ENCODE data around the gene ANKFY1. TPM values are rescaled to one million over a fixed set of nuclear protein-coding genes. Genes with fewer than 3 reads are reported as not detected.

ANKFY1 gene
- total RNA-seq, 1 experiment from 2014 or later, result 38.9 TPM

- Histone ChIP-seq H3K9me2 (ENCODE audit: insufficient read depth) (no peaks in the 10 kb centered on the region), H3K36me3 (ENCODE audit: control insufficient read depth in 1 of 2, insufficient read depth in 2 of 2, low read length in 2 of 2) (peaks cover 9 to 26% of the 10 kb centered on the region in 2 experiments; a peak in 2 of 4 replicates), H3K27ac (ENCODE audit: low read depth, low read length) (no peak overlapping the region), H2AFZ (ENCODE audit: low read depth, low read length, poor library complexity, severe bottlenecking) (no peak overlapping the region), H3K27me3 (ENCODE audit: insufficient read depth, low read length) (no peaks in the 10 kb centered on the region), H4K20me1 (ENCODE audit: insufficient read depth) (no peaks in the 10 kb centered on the region), H3K9me3 (ENCODE audit: control insufficient read depth in 1 of 2, insufficient read depth in 1 of 2, low read depth in 1 of 2, low read length in 2 of 2) (no peaks in the 10 kb centered on the region), H3K9ac (ENCODE audit: low read length) (no peak overlapping the region), H3K4me3 (replicated peaks in 1 of 2; ENCODE audit: low read depth in 1 of 2, low read length in 2 of 2) (no peak overlapping the region), H3K4me2 (ENCODE audit: low read length) (no peak overlapping the region), H3K4me1 (ENCODE audit: control insufficient read depth in 1 of 2, insufficient read depth in 2 of 2, low read length in 2 of 2) (peaks cover 7 to 11% of the 10 kb centered on the region in 2 experiments; a peak in 3 of 4 replicates), H3K79me2 (ENCODE audit: insufficient read depth, low read length) (no peaks in the 10 kb centered on the region)
- POLR2A ChIA-PET, result no interaction called here
- RAD21 ChIA-PET (ENCODE audit: low non-redundant PET in 1 of 2, low total read pairs in 2 of 2, uncharacterized antibody in 2 of 2, unreplicated experiment in 2 of 2), result no interaction called here
- TF ChIP-seq ZNF274 (IDR thresholded peaks at IDR 0.05; ENCODE audit: low read depth, low read length), result no peak
- no peak for TF ChIP-seq POLR2A (IDR thresholded peaks at IDR 0.05; ENCODE audit: borderline replicate concordance, extremely low read depth, insufficient read depth, insufficient read length)
- TF ChIP-seq, protein P1, sequence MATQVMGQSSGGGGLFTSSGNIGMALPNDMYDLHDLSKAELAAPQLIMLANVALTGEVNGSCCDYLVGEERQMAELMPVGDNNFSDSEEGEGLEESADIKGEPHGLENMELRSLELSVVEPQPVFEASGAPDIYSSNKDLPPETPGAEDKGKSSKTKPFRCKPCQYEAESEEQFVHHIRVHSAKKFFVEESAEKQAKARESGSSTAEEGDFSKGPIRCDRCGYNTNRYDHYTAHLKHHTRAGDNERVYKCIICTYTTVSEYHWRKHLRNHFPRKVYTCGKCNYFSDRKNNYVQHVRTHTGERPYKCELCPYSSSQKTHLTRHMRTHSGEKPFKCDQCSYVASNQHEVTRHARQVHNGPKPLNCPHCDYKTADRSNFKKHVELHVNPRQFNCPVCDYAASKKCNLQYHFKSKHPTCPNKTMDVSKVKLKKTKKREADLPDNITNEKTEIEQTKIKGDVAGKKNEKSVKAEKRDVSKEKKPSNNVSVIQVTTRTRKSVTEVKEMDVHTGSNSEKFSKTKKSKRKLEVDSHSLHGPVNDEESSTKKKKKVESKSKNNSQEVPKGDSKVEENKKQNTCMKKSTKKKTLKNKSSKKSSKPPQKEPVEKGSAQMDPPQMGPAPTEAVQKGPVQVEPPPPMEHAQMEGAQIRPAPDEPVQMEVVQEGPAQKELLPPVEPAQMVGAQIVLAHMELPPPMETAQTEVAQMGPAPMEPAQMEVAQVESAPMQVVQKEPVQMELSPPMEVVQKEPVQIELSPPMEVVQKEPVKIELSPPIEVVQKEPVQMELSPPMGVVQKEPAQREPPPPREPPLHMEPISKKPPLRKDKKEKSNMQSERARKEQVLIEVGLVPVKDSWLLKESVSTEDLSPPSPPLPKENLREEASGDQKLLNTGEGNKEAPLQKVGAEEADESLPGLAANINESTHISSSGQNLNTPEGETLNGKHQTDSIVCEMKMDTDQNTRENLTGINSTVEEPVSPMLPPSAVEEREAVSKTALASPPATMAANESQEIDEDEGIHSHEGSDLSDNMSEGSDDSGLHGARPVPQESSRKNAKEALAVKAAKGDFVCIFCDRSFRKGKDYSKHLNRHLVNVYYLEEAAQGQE (IDR thresholded peaks at IDR 0.05; ENCODE audit: low read depth), result no peak
- no peak for TF ChIP-seq POLR2AphosphoS5 (IDR thresholded peaks at IDR 0.05; ENCODE audit: low read depth, low read length)
- no peak for TF ChIP-seq RAD21 (IDR thresholded peaks at IDR 0.05; ENCODE audit: low read depth)
- TF ChIP-seq CBX3 (IDR thresholded peaks at IDR 0.05; ENCODE audit: low read depth), result no peak
- no peak for TF ChIP-seq YY1 (IDR thresholded peaks at IDR 0.05; ENCODE audit: extremely low read depth, insufficient replicate concordance, low read depth, low read length)
- no peak for TF ChIP-seq CEBPB (IDR thresholded peaks at IDR 0.05; ENCODE audit: low read depth)
- no peak for TF ChIP-seq SIN3A (IDR thresholded peaks at IDR 0.05; ENCODE audit: low read depth)
- TF ChIP-seq JUND (IDR thresholded peaks at IDR 0.05), result no peak
- TF ChIP-seq EZH2phosphoT487 (IDR thresholded peaks at IDR 0.05; ENCODE audit: borderline replicate concordance), result no peak
- no peak for TF ChIP-seq ATF3 (IDR thresholded peaks at IDR 0.05)
- no peak for TF ChIP-seq SRF (IDR thresholded peaks at IDR 0.05; ENCODE audit: low read depth)
- TF ChIP-seq ELF1 (IDR thresholded peaks at IDR 0.05; ENCODE audit: borderline replicate concordance, low read depth), result no peak
- TF ChIP-seq TCF7L2 (IDR thresholded peaks at IDR 0.05; ENCODE audit: borderline replicate concordance, extremely low read depth, insufficient read depth, insufficient read length), result no peak
- TF ChIP-seq ZFX (IDR thresholded peaks at IDR 0.05), result no peak
- TF ChIP-seq MAX (IDR thresholded peaks at IDR 0.05), result no peak
- TF ChIP-seq EGR1 (IDR thresholded peaks at IDR 0.05; ENCODE audit: low read depth), result no peak
- no peak for TF ChIP-seq FOSL1 (IDR thresholded peaks at IDR 0.05; ENCODE audit: low read depth)
- TF ChIP-seq CTCF (IDR thresholded peaks at IDR 0.05 in 2 of 3, conservative IDR thresholded peaks at IDR 0.05 in 1 of 3; ENCODE audit: borderline replicate concordance in 1 of 3, insufficient read depth in 1 of 3, low read depth in 2 of 3, low read length in 2 of 3), result no peak
- ATAC-seq (no peak), DNase-seq (ENCODE audit: low read depth, low spot score) (no peak)
- CTCF ChIA-PET, result no interaction called here
- intact Hi-C loops (cut with micrococcal nuclease), result no loop called here
- BruUV-seq (replicated peaks), result no TSS peak
Observed at GRCh38 chr17:4165301-4166010, 98.3 kb downstream of the ANKFY1 start.

Data from HCT116 (cell line).